ENCODE results near the gene STAT5B. TPM values are rescaled to one million over a fixed set of nuclear protein-coding genes. Genes with fewer than 3 reads are reported as not detected.
A peak's percentile ranks its signal among the peaks of the same experiment; 100 is the strongest.

STAT5B gene
- polyA plus RNA-seq, 1 donor (not counting 4 experiments of a cell fraction or from before 2014, with no cell fraction given), result 16.1 TPM

DNA sequence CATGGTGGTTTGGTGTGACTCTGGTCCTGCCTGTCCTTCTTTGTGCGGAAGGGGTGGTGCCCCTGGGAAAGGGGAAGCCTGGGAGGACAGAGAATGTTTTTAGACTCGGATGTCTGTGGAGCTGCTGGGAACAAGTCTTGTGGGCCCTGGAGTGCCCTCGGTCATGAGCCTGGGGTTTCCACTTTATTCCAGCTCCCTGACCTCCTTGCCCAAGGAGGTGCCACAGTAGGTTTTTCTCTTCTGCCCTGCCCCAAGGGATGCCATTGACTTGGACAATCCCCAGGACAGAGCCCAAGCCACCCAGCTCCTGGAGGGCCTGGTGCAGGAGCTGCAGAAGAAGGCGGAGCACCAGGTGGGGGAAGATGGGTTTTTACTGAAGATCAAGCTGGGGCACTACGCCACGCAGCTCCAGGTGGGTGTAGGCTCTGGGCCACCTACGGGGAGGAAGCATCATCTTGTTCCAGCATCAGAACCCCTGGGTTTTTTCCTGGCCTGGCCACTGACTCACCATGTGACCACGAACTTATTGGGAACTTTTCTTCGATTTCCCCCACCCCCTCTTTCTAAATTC lies 13.5 kb upstream of the STAT5B start:
- Histone ChIP-seq H3K36me3 (ENCODE audit: control insufficient read depth in 2 of 2, extremely low read depth in 1 of 2, insufficient read depth in 2 of 2, low read length in 2 of 2) (no peaks in the 10 kb centered on the region), H4K20me1 (ENCODE audit: control insufficient read depth, extremely low read depth, insufficient read depth, low read length) (no peaks in the 10 kb centered on the region), H3K27me3 (ENCODE audit: control insufficient read depth, extremely low read depth, insufficient read depth, low read length) (peaks cover 29% of the 10 kb centered on the region), H3K9ac (ENCODE audit: control insufficient read depth, extremely low read depth, insufficient read depth, low read length) (no peak overlapping the region), H3K4me2 (ENCODE audit: control insufficient read depth, extremely low read depth, insufficient read depth, low read depth, low read length) (no peak overlapping the region), H3K27ac (ENCODE audit: control insufficient read depth, insufficient read depth, low read length) (no peak overlapping the region), H3K9me1 (ENCODE audit: control insufficient read depth, extremely low read depth, insufficient read depth, low read length) (no peaks in the 10 kb centered on the region), H2AFZ (ENCODE audit: control insufficient read depth, low read length) (no peak overlapping the region), H3K79me2 (ENCODE audit: control insufficient read depth, insufficient read depth, low read length) (no peaks in the 10 kb centered on the region), H3K4me1 (ENCODE audit: control insufficient read depth, extremely low read depth, insufficient read depth, low read length) (peaks cover 14% of the 10 kb centered on the region), H3K9me3 (ENCODE audit: control insufficient read depth, low read depth, low read length) (no peaks in the 10 kb centered on the region), H3K4me3 (ENCODE audit: control insufficient read depth in 2 of 3, extremely low read depth in 1 of 3, insufficient read depth in 2 of 3, low read depth in 1 of 3, low read length in 3 of 3) (no peak overlapping the region)
- DNase-seq (ENCODE audit: low read depth, low spot score) (no peak), FAIRE-seq (no peak)
- dilution Hi-C loops (cut with MboI; ENCODE audit: extremely low pct_ligation_motif_present, low sequenced_read_pairs), result no loop called here
- TF ChIP-seq EZH2 (IDR thresholded peaks at IDR 0.05; ENCODE audit: low read length), result peak; percentile 12
- TF ChIP-seq, protein P1, sequence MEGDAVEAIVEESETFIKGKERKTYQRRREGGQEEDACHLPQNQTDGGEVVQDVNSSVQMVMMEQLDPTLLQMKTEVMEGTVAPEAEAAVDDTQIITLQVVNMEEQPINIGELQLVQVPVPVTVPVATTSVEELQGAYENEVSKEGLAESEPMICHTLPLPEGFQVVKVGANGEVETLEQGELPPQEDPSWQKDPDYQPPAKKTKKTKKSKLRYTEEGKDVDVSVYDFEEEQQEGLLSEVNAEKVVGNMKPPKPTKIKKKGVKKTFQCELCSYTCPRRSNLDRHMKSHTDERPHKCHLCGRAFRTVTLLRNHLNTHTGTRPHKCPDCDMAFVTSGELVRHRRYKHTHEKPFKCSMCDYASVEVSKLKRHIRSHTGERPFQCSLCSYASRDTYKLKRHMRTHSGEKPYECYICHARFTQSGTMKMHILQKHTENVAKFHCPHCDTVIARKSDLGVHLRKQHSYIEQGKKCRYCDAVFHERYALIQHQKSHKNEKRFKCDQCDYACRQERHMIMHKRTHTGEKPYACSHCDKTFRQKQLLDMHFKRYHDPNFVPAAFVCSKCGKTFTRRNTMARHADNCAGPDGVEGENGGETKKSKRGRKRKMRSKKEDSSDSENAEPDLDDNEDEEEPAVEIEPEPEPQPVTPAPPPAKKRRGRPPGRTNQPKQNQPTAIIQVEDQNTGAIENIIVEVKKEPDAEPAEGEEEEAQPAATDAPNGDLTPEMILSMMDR (optimal IDR thresholded peaks at IDR 0.05 in 1 of 3, IDR thresholded peaks at IDR 0.05 in 1 of 3, conservative IDR thresholded peaks at IDR 0.05 in 1 of 3; ENCODE audit: extremely low read depth in 1 of 3, insufficient read depth in 2 of 3, low read length in 3 of 3), result no peak

DNA sequence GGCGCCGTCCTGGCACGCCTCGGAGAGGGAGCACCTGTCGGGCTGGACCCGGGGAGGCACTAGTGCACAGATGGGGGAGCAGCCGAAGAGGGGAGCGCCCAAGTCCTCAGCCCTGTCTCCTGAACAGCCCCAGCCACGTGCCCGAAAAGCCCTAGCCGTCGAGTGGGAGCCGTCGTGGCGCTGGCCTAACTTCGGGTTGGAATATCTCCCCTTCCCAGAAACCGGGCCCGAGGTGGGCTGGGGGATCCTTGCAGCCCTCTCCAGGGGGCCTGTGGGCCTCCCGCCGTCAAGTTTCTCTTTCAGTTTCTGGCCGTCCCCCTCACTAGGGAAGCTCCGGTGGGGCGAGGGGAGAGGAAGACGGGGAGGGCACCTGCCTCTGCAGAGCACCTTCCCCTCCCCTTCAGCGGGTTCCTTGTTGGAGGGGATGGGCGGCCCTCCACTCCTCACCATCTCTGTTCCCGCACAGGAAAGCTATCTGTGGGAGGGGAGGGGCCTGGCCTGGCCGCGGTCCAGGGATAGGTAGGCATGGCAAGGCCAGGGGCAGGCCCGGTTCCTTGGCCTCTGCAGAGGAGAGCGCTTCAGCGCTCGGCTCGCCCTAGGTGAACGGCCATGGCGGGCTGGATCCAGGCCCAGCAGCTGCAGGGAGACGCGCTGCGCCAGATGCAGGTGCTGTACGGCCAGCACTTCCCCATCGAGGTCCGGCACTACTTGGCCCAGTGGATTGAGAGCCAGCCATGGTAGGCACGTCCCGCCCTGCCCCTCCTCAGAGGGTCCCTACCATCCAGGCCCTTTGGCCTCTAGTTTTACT lies 12.8 kb upstream of the STAT5B start:
- no peaks in the 10 kb centered on the region for H3K79me2 ChIP-seq (ENCODE audit: control insufficient read depth, insufficient read depth, low read length)
- peaks cover 14% of the 10 kb centered on the region for H3K4me1 ChIP-seq (ENCODE audit: control insufficient read depth, extremely low read depth, insufficient read depth, low read length)
- no peaks in the 10 kb centered on the region for H3K9me1 ChIP-seq (ENCODE audit: control insufficient read depth, extremely low read depth, insufficient read depth, low read length)
- H3K36me3 ChIP-seq (ENCODE audit: control insufficient read depth in 2 of 2, extremely low read depth in 1 of 2, insufficient read depth in 2 of 2, low read length in 2 of 2), result no peaks in the 10 kb centered on the region
- H3K9ac ChIP-seq (ENCODE audit: control insufficient read depth, extremely low read depth, insufficient read depth, low read length), result no peak overlapping the region
- H3K27me3 ChIP-seq (ENCODE audit: control insufficient read depth, extremely low read depth, insufficient read depth, low read length), result peaks cover 29% of the 10 kb centered on the region
- no peaks in the 10 kb centered on the region for H4K20me1 ChIP-seq (ENCODE audit: control insufficient read depth, extremely low read depth, insufficient read depth, low read length)
- no peaks in the 10 kb centered on the region for H3K9me3 ChIP-seq (ENCODE audit: control insufficient read depth, low read depth, low read length)
- no peak overlapping the region for H2AFZ ChIP-seq (ENCODE audit: control insufficient read depth, low read length)
- DNase-seq (ENCODE audit: low read depth, low spot score) (no peak), FAIRE-seq (no peak)
- no peak for TF ChIP-seq EZH2 (IDR thresholded peaks at IDR 0.05; ENCODE audit: low read length)
- TF ChIP-seq, protein P1 (optimal IDR thresholded peaks at IDR 0.05 in 1 of 3, IDR thresholded peaks at IDR 0.05 in 1 of 3, conservative IDR thresholded peaks at IDR 0.05 in 1 of 3; ENCODE audit: extremely low read depth in 1 of 3, insufficient read depth in 2 of 3, low read length in 3 of 3), result no peak
- no peak overlapping the region for H3K27ac ChIP-seq (ENCODE audit: control insufficient read depth, insufficient read depth, low read length)
- H3K4me3 ChIP-seq (ENCODE audit: control insufficient read depth in 2 of 3, extremely low read depth in 1 of 3, insufficient read depth in 2 of 3, low read depth in 1 of 3, low read length in 3 of 3), result peak overlapping the region in 1 of 3 experiments; percentile 11
- dilution Hi-C loops (cut with MboI; ENCODE audit: extremely low pct_ligation_motif_present, low sequenced_read_pairs), result no loop called here
- peak overlapping the region; percentile 66 for H3K4me2 ChIP-seq (ENCODE audit: control insufficient read depth, extremely low read depth, insufficient read depth, low read depth, low read length)

All from keratinocyte (primary cell).